ENCODE results near the gene RNF182.
"Not testable (repeated sequence)": the region's sequence is repeated elsewhere in the genome, so short reads cannot be mapped to it uniquely, and the experiment has no call there.

The RNF182 gene

GRCh38 chr6:13924949-13925881 lies at the start of gene RNF182:
TSS of gene RNF182 (plus strand) at chr6:13924952. CDS start at chr6:13977120, 52,168 bp downstream.
- peak; percentile 84 for DNase-seq

GRCh38 chr6:13877051-13877450 lies 47.7 kb upstream of the RNF182 start:
- DNase-seq: no peak

- not testable (repeated sequence) for DNase-seq
These were observed 44.6 kb upstream of the RNF182 start for GRCh38 chr6:13880061-13880663.

GRCh38 chr6:13881621-13882165 lies 43.1 kb upstream of the RNF182 start:
- DNase-seq: no peak

- DNase-seq: no peak
These were observed 40.8 kb upstream of the RNF182 start for GRCh38 chr6:13883966-13884365.

GRCh38 chr6:13884397-13884796 lies 40.4 kb upstream of the RNF182 start:
- DNase-seq: no peak

- no peak for DNase-seq
These were observed 39.2 kb upstream of the RNF182 start for GRCh38 chr6:13885601-13886000.

- DNase-seq: no peak
These were observed 37.8 kb upstream of the RNF182 start for GRCh38 chr6:13886949-13887348.

- DNase-seq: no peak
These were observed 32.6 kb upstream of the RNF182 start for GRCh38 chr6:13892017-13892645.

- no peak for DNase-seq
These were observed 21.8 kb upstream of the RNF182 start for GRCh38 chr6:13902922-13903321.

GRCh38 chr6:13903364-13903763 lies 21.4 kb upstream of the RNF182 start:
- no peak for DNase-seq

- DNase-seq: no peak
These were observed 17.8 kb upstream of the RNF182 start for GRCh38 chr6:13907001-13907350.

GRCh38 chr6:13907614-13908215 lies 17.0 kb upstream of the RNF182 start:
- DNase-seq: no peak

GRCh38 chr6:13908955-13909381 lies 15.8 kb upstream of the RNF182 start:
- peak; percentile 92 for DNase-seq

GRCh38 chr6:13910443-13910842 lies 14.3 kb upstream of the RNF182 start:
- no peak for DNase-seq

- DNase-seq: no peak
These were observed 13.4 kb upstream of the RNF182 start for GRCh38 chr6:13911337-13911736.

GRCh38 chr6:13913226-13914001 lies 11.3 kb upstream of the RNF182 start:
- DNase-seq: no peak

GRCh38 chr6:13914351-13914750 lies 10.4 kb upstream of the RNF182 start:
- DNase-seq: no peak

GRCh38 chr6:13915561-13916229 lies 9.1 kb upstream of the RNF182 start:
- DNase-seq: no peak

- peak; percentile 72 for DNase-seq
These were observed 8.4 kb upstream of the RNF182 start for GRCh38 chr6:13916230-13916944.

- no peak for DNase-seq
These were observed 7.6 kb upstream of the RNF182 start for GRCh38 chr6:13917141-13917540.
